GM23248 (cell line): ENCODE data around the gene ATF4.

Experiments used
- EZH2 ChIP-seq: fragments of 200-600 bp; sonication (generic); IDR thresholded peaks from 2 replicates; pipeline ENCODE4 v1.6.1; 2018; ENCODE audit warnings: antibody characterized with exemption, mild to moderate bottlenecking; ENCODE audit not compliant: insufficient read depth, poor library complexity, severe bottlenecking
- EZH2phosphoT487 ChIP-seq: fragments of 200-600 bp; sonication (generic); IDR thresholded peaks from 2 replicates; pipeline ENCODE4 v1.6.1; 2018; ENCODE audit warnings: antibody characterized with exemption, moderate library complexity, mild to moderate bottlenecking, low read depth; ENCODE audit not compliant: insufficient read depth

DNA sequence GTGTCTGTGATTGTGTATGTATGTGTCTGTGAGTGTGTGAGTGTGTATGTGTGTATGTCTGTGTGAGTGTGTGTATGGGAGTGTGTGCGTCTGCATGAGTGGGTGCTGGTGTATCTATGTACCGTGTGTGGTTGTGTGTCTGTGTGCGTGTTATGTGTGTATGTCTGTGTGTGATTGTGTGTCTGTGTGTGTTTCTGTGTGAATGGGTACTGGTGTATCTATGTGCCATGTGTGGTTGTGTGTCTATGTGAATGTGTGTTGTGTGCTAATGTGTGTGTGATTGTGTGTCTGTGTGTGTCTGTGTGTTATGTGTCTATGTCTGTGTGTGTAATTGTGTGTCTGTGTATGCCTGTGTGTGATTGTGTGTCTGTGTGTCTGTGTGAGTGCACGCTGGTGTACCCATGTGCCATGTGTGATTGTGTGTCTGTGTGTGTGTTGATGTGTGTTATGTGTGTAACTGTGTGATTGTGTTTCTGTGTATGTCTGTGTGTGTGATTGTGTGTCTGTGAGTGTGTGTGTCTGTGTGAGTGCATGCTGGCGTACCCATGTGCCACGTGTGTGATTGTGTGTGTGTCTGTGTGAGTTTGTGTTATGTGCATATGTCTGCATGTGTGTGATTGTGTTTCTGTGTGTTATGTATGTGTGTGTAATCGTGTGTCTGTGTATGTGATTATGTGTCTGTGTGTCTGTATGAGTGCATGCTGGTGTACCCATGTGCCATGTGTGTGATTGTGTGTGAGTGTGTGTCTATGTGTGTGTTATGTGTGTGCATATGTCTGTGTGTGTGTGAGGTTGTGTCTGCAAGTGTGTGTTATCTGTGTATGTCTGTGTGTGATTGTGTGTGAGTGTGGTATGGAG, 43.4 kb downstream of the ATF4 start:
- TF ChIP-seq EZH2, result no peak
- no peak for TF ChIP-seq EZH2phosphoT487
